SH-SY5Y (cell line): Measurements from ENCODE around the gene HMX3.

Source experiments
- GATA2 ChIP-seq: IDR thresholded peaks from 2 replicates; pipeline ENCODE4 v1.6.1; 2011; ENCODE audit warnings: mild to moderate bottlenecking, low read depth, low read length
- GATA3 ChIP-seq: IDR thresholded peaks from 2 replicates; pipeline ENCODE4 v1.6.1; 2011; ENCODE audit warnings: low read depth, mild to moderate bottlenecking, low read length, moderate library complexity

The HMX3 gene

DNA sequence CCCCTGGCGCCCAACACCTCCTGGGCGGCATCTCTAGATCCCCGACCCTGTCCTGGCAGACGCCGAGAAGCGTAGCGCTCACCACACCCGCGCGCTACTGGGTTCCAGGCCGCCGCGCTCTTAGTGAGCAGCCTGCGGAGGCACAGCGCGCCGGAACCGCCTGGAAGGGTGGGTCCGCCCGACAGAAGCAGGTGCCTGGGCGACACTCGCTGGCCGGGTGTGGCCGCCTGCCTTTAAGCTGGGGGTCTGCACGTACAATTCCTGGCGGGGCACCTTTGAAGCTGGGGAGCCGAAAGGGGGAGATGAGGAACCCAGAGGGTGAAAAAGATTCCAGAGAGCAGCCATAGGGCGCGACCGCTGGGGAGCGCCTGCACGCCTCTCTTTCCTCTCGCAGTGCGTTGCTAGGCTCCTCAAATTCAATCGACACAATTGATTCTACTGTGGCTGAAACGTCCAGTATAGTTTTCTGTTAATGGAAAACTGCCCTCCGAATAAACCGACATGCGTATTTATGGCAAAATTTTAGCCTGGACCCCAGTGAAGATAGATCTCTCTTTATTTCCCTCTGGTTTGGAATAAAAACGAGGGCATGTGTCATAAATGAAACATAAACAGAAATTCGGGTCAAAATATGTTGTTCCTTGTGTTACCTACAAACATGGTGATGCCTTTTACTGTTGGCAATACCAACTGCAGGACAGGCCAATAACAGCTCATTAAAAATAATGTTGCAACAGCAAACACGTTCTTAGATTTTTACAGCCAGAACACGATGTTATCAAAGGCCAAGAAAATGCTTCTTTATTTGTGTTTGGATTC, 4.6 kb downstream of the HMX3 start:
- TF ChIP-seq GATA3, result no peak
- no peak for TF ChIP-seq GATA2

DNA sequence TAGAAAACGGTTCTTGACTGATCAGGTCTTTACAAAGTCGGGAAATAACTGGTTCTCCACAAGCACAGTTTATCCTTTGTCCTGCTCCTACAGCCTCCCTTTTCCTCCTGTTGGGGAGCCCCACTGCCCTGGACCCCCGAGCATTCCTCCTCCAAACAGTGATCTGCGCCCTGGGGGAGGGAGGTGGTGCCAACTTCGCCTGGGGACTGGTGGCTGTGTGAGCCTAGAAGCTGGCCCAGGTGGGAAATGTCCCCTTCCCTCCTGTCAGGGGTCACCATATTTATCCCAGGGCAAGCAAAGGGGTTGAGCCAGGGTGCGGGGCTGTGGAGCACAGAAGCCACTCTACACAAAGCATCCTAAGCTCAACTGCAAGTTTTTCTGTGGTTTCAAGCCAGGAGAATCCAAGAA, 5.2 kb downstream of the HMX3 start:
- TF ChIP-seq GATA2, result no peak
- TF ChIP-seq GATA3, result no peak

DNA sequence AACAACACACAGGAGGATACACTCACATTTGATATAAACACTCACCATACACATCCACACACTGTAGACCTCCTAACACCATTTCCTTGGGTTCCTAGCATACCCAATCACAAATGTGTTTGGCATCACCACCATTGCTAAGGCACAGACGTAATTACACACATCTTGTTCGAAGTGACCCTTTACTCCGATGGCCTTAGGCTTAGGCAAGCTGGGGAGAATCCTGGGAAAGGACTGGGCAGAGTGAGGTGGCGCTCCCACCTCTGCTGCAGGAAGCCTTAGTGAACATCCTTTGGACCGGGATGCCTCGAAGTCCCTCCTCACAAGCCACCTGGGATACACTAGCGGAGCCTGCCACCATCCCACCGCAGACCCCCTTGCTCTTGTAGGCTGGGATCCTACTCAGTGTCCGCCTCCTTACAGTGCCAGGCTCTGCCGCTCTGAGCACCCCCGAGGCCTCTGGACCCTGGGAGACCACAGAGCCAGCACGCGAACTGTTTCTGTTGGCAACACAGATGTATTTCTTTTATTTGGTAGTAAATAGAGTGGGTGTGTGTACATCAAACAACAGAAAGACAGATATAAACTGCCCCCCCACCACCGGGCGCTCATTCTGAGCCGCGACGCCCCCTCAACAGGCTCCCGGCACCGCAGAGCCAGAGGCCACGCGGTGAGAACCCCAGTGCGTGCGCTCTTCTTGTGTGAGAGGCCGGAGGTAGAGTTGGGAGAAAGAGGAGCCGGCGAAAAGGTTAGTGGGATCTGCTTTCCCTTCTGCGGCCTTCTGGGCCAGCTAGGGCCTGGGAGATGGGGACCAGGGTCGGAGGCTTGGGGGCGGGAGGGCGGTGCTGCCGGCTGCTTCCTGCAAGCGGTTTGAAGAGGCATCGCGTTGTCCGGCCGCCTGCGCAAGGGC, 6.3 kb downstream of the HMX3 start:
- TF ChIP-seq GATA2, result no peak
- no peak for TF ChIP-seq GATA3

DNA sequence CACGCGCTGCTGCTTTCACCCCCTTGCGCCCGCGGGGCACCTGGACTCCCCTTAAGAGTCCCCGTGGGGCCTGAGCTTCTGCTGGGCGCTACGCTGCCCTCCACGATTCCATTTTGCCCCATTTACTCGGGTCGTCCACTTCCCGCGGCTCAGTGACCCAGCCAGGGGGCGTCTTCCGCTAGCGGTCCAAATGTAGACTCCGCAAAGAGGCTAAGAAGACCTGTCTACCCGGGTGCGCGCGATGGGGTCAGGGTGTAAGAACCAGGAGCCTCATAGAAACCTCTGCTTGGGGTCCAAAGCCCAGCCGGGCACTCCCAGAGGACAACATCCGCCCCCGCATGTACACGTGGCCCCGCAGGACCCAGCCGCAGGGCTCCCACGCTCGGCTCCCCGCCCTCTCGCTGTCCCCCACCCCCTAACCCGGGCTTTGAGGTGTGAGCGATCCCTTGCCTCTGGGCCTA, 7.0 kb downstream of the HMX3 start:
- TF ChIP-seq GATA2, result no peak
- no peak for TF ChIP-seq GATA3

DNA sequence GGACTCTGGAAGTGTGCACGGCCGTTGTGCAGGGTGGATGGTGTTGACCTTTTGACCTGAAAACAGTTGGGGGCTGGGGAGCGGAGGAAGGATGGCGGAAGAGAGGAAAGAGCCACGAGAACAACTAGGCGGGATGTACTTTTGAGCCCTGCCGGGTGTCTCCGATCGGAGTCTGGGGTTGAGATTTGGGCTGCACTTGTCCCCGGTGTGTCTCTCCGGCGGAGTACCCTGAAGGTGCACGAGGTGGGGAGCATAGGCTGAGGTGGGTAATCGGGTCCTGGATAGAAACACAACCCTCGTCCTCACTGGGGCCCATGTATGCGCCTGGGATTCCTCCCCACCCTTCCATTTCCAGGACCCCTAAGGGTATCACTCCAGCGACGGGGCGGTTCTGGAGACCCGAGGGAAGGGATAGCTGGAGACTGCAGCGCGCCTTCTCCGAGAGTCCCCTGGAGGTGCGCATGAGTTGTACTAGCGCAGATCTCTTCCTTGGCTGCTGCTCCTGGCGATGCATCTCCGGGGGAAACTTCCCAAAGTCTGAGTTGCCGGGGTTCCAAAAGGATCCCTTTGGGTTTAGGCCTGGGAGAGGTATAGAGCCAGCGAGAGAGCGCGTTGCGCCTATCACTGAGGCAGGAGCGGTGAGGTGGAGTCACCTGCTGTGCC, 7.5 kb downstream of the HMX3 start:
- no peak for TF ChIP-seq GATA3
- no peak for TF ChIP-seq GATA2

DNA sequence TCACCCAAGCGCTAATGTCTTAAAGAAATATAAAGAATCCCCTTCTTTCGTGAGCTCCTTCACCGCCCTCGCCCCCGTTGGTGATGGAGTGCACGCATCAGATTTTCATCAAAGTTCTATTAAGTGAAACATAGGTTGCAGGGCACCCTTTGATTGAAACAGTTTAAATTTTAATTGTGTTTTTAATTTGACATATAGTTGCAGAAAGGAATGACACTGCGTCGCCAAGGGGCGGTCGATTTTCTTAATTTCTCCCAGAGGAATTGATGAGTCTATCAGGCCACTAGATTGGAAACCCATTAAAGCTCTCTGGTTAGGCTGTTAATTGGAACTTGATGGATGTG, 8.0 kb downstream of the HMX3 start:
- TF ChIP-seq GATA2, result no peak
- TF ChIP-seq GATA3, result no peak

DNA sequence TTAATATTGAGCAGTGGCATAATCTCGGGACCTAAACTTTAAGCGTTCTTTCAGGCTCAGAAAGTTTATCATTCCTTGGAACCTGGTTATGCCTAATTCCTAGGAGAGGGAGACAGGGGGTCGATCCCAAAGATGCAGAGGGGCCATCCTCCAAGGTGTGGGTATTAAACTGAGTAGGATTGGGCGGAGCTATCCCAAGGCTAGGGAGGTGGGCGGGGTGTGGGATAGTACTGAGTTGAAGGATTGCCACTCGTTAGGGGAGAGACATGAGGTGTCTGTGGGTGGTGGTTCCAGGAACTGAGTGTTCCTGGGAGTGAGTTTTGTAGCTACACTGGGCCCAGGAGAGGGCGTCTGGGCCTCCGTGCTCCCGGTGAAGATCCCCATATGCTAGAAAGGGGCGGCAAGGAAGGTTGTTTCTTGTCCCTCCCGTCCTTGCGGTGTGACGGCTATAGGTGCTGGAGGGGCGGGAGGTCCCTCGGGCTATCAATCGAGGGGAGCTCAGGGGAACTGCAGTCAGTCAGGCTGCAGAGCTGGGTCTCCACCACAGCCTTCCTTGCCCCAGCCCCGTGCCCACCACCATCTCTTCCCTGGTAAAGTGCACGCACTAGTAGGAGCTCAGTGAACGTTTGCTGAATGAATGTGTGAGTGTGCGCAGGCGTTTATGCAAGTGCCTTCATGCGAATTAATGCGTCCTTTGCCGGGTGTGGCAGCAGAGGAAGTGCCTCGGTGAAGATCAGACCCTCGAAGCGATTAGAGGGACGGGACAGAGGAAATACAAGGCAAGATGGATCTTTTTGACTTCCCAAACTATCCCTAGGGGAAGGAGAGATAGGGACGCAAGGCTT, 9.1 kb downstream of the HMX3 start:
- TF ChIP-seq GATA2 (no peak), GATA3 (no peak)

DNA sequence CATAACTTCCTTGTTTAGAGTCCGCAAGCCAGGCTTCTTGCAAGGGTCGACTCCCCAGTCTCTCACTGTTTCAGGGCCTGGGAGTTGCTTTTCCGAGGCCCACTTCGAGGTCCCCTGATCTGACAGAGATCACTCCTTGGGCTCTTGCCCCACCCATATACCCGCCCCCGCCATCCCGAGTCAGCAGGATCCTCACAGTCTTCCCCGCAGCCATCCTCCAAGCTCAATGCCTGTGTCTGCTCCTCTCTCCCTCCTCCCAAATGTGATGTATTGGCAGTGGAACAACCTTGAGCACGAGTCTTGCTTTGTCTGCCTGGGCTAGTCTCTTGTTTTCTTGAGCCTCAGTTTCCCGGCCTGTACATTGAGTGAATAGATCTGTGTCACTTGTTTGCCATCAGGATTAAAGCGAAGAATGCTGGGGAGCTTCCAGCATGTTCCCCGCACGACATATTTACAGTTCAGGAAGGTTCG, 9.8 kb downstream of the HMX3 start:
- TF ChIP-seq GATA2, result no peak

DNA sequence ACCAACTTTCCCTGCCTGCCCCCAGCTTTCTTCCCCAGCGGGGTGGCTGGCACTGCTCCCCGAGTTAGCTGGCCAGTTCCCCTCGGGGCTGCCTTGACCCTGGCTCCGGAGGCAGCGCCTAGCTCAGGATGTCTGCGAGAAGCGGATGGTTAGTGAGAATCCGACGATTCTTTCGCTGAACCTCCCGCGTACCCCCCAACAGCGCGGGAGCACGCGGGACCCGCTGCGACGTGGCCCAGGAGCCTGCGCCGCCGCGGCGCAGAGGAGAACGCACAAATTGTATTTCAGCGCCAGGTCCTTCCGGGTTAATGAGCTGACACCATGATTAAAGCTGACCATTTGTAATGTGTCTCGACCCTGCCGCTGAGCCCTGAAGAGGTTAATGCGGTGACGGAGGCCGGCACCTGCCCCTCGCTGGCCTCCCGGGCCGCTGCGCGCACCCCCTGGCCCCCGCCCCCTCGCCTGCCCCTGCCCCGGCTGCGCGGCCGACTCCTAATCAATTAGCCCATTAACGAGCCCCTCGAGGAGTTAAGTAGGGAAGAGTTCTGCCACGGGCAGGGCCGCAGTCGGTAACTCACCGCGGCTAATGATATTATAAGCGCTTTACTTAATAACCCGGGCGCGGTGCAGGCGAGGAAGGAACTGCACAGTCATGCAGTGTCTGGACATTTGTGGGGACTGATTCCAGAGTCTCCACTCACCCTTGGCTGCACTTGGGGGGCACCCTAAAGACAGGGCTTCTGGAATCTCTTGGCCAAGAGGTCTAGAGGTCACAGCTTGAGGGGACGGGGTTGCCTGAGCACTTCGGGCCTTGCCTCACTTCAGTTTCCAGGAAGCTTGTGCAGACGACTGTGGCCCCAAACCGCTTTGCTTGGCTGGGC, 10.5 kb downstream of the HMX3 start:
- TF ChIP-seq GATA2 (no peak), GATA3 (no peak)

DNA sequence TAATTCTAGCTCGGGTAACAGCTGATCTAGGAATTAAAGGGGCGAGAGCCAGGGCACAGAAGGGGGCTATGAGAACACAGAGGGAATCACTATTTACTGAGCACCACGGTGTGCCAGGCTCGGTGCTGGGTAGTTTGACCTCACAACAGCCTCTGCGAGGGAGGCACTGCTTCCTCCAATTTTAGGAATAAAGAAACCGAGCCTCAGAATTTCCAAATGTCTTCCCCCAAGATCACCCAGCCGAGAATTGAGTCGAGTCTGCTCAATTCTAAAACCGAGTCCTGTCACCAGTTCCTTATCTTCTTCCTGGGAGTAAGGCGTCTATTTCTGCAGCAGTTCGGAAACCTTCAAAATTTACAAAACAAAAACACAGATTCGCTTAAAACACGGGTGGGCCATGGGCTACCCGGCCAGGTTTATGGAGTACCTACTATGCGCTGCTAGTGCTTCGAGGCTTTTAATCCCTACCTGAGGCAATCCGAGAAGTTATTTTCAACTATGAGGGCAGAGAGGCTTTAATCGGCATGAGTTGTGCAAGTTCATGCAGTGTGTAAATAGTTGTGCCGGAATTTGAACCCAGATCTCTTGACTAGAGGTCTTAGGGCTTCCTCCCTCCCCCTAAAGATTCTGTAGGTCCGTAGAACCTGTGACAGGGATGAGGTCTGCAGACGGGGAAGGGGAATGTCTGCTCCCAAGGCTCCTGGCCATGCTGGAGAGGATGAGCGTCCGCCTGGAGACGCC, 11.3 kb downstream of the HMX3 start:
- TF ChIP-seq GATA3 (no peak), GATA2 (no peak)

DNA sequence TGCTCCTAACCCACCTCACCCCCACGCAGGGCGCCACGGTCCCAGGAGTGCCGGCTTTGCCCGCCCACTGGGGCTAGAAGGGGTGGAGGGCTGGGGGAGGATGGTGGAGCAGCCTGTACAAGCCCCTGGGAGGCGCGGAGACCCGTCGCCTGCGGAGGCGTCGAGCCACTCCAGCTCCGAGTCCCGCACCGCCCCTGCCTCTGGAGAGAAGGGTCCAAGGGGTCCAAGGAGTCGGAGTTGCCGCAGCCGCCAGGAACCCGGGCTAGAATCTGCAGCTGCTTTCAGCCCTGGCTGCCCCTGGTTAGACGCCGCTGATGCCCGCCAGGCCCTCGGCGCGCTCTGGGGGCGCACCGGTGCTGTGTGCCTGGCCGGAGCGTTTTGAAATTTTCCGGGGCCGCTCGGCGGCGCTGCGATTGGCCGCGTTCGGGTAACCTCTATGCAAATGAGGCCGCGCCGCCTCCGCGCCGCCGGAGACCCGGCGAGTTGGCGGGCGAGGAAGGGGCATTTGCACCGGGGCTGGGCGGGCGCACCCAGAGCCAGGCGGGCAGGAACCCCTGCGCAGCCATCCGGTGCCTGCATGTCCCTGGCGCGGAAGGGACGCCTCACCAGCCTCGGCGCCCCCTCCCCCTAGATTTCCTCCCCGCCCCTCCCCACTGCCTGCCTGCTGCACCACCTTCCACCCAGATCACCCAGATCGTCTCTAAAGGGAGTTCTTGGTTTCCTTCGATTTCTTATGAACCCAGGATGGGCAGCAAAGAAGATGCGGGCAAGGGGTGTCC, 12.1 kb downstream of the HMX3 start, which contains the start of gene HMX2:
Gene HMX2, plus strand, starts transcription at position 502 of the 779 bp plus-strand sequence. Its CDS starts 243 bp downstream, at position 745.
- TF ChIP-seq GATA3 (no peak), GATA2 (no peak)
